22Rv1 (cell line): ENCODE measurements around the gene TCF25.

Experiments
- ZFX ChIP-seq: fragments of 450-650 bp; IDR thresholded peaks from 2 replicates; pipeline ENCODE4 v1.6.1; 2017; ENCODE audit warnings: antibody characterized with exemption, borderline replicate concordance
- TF ChIP-seq, protein P1 (sequence below): fragments of 450-650 bp; IDR thresholded peaks from 2 replicates; pipeline ENCODE4 v1.5.1; 2017; ENCODE audit warnings: mild to moderate bottlenecking

DNA sequence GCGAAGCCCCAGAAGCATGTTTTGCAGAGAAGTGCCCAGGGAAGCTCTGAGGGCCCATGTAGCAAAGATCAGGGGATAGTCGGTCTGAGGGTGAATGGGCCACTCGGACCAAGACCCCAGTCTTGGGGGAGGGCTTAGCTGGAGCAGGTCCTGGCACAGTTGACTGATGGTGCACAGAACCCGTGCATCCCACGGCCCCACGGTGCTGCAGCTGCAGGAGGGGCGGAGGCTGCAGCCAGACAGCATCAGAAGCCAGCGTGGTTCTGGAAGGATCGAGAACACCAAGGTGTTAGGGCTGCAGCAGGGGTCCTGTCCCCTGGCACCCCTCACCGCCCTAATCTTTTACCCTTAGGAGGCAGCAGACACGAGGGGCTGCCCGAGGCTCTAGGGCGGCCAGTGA lies 38.8 kb downstream of the TCF25 start:
- TF ChIP-seq, protein P1, sequence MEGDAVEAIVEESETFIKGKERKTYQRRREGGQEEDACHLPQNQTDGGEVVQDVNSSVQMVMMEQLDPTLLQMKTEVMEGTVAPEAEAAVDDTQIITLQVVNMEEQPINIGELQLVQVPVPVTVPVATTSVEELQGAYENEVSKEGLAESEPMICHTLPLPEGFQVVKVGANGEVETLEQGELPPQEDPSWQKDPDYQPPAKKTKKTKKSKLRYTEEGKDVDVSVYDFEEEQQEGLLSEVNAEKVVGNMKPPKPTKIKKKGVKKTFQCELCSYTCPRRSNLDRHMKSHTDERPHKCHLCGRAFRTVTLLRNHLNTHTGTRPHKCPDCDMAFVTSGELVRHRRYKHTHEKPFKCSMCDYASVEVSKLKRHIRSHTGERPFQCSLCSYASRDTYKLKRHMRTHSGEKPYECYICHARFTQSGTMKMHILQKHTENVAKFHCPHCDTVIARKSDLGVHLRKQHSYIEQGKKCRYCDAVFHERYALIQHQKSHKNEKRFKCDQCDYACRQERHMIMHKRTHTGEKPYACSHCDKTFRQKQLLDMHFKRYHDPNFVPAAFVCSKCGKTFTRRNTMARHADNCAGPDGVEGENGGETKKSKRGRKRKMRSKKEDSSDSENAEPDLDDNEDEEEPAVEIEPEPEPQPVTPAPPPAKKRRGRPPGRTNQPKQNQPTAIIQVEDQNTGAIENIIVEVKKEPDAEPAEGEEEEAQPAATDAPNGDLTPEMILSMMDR: no peak
- TF ChIP-seq ZFX: no peak
